Chondrocyte (in vitro differentiated cells): ENCODE measurements around the gene LONRF3. TPM values are rescaled to one million over a fixed set of nuclear protein-coding genes. Genes with fewer than 3 reads are reported as not detected.

ENCODE experiments used
- DNase-seq: peaks from one replicate; pipeline ENCODE4 v3.0.0; 2021; ENCODE audit warnings: mixed read lengths, low spot score
- H3K27ac Mint-ChIP-seq: one replicate; pipeline ENCODE4 v1.8.0; 2021; ENCODE audit warnings: mild to moderate bottlenecking, moderate library complexity, mixed read lengths; ENCODE audit not compliant: unreplicated experiment
- H3K27me3 Mint-ChIP-seq: 2 replicates; pipeline ENCODE4 v1.8.0; 2021; ENCODE audit warnings: low read depth, mixed read lengths
- H3K36me3 Mint-ChIP-seq: 2 replicates; pipeline ENCODE4 v1.8.0; 2021; ENCODE audit warnings: low read depth, mixed read lengths
- H3K4me1 Mint-ChIP-seq: 2 replicates; pipeline ENCODE4 v1.8.0; 2021; ENCODE audit warnings: low read depth, mild to moderate bottlenecking, mixed read lengths
- H3K4me3 Mint-ChIP-seq: one replicate; pipeline ENCODE4 v1.8.0; 2021; ENCODE audit warnings: mild to moderate bottlenecking, moderate library complexity, mixed read lengths; ENCODE audit not compliant: unreplicated experiment
- H3K9me3 Mint-ChIP-seq: 2 replicates; pipeline ENCODE4 v1.8.0; 2021; ENCODE audit warnings: low read depth, mixed read lengths
- CTCF ChIP-seq: fragments of 200-600 bp; sonication (generic); IDR thresholded peaks from 2 replicates; pipeline ENCODE4 v1.5.0; 2021; ENCODE audit warnings: antibody characterized with exemption, mild to moderate bottlenecking, moderate library complexity
- total RNA-seq: library from RNA; stranded (reverse); gene quantifications from 3 replicates; pipeline ENCODE4 v1.2.1, GENCODE V29; 2021

Gene LONRF3
- total RNA-seq, 1 donor from 2014 or later: 0.07 TPM

GRCh38 chrX:118965395-118965794, 9.0 kb upstream of the LONRF3 start:
- peaks cover 15% of the 10 kb centered on the region for H3K27me3 Mint-ChIP-seq
- no peak overlapping the region for H3K27ac Mint-ChIP-seq
- peaks cover 14% of the 10 kb centered on the region for H3K9me3 Mint-ChIP-seq
- DNase-seq: no peak
- no peaks in the 10 kb centered on the region for H3K4me1 Mint-ChIP-seq
- TF ChIP-seq CTCF: no peak
- H3K4me3 Mint-ChIP-seq: no peak overlapping the region
- H3K36me3 Mint-ChIP-seq: no peaks in the 10 kb centered on the region

GRCh38 chrX:118968031-118968430, 6.4 kb upstream of the LONRF3 start:
- Mint-ChIP-seq H3K36me3 (no peaks in the 10 kb centered on the region), H3K4me1 (no peaks in the 10 kb centered on the region), H3K27ac (no peak overlapping the region), H3K4me3 (no peak overlapping the region), H3K9me3 (peaks cover 11% of the 10 kb centered on the region), H3K27me3 (peaks cover 27% of the 10 kb centered on the region)
- TF ChIP-seq CTCF: no peak
- DNase-seq: no peak

GRCh38 chrX:118971552-118971951, 2.9 kb upstream of the LONRF3 start:
- no peak for DNase-seq

GRCh38 chrX:118973389-118974087, 880 bp upstream of the LONRF3 start:
- peaks cover 27% of the 10 kb centered on the region for H3K27me3 Mint-ChIP-seq

More at GRCh38 chrX:118971552-118971951, 2.9 kb upstream of the LONRF3 start:
- Mint-ChIP-seq H3K4me1 (peaks cover 13% of the 10 kb centered on the region), H3K27ac (no peak overlapping the region), H3K4me3 (no peak overlapping the region), H3K9me3 (peaks cover 7% of the 10 kb centered on the region), H3K36me3 (peaks cover 1% of the 10 kb centered on the region), H3K27me3 (peaks cover 29% of the 10 kb centered on the region)
- no peak for TF ChIP-seq CTCF

More at GRCh38 chrX:118973389-118974087, 880 bp upstream of the LONRF3 start:
- Mint-ChIP-seq H3K27ac (no peak overlapping the region), H3K9me3 (peaks cover 3% of the 10 kb centered on the region), H3K36me3 (peaks cover 1% of the 10 kb centered on the region), H3K4me1 (peaks cover 13% of the 10 kb centered on the region), H3K4me3 (no peak overlapping the region)
- DNase-seq: no peak
- no peak for TF ChIP-seq CTCF
